Raji (cell line): ENCODE results near the gene GMCL2.
A peak's percentile ranks its signal among the peaks of the same experiment; 100 is the strongest.

Experiments used
- POLR2A ChIP-seq: IDR thresholded peaks from 2 replicates; pipeline ENCODE4 v1.6.1; 2011; ENCODE audit warnings: low read depth, low read length, control low read depth; ENCODE audit not compliant: insufficient read depth

GMCL2 gene

DNA sequence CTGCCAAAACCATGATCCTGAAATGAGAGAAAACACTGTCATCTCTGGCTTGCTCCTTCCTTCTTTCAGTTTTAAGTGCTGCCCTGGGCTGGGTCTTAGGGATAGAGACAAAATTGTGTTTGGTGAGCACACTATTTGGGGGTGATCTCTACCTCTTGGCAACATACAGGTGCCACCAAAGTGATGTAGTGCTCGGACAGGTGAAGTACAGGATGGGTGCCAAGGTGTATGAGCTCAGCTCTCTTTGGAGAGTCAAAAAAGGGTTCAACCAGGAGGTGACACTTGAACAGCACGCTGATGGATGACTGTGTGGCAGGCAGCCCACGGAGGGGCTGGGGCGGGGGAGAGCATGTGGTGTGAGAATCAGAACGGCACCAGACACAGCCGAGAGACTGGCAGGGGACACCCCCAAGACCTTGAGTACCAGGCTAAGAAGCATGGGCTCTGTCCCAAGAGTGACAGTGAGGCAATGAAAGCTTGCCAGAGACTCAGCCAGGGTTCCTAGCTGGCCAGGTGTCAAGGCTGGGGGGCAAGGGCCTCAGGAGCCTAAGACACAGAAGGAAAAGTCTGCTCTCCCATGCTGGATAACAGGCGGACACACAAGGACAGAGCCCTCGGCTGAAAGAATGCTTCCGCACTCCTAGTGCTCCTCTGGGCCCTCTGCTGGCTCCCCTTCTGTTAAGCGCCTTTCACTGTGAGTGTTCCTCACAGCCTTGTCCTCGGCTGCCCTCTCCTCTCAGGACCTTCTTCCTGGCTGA is 36.0 kb downstream of the GMCL2 start:
- TF ChIP-seq POLR2A, result peak; percentile 30; the same call in 1 of the 2 replicates

DNA sequence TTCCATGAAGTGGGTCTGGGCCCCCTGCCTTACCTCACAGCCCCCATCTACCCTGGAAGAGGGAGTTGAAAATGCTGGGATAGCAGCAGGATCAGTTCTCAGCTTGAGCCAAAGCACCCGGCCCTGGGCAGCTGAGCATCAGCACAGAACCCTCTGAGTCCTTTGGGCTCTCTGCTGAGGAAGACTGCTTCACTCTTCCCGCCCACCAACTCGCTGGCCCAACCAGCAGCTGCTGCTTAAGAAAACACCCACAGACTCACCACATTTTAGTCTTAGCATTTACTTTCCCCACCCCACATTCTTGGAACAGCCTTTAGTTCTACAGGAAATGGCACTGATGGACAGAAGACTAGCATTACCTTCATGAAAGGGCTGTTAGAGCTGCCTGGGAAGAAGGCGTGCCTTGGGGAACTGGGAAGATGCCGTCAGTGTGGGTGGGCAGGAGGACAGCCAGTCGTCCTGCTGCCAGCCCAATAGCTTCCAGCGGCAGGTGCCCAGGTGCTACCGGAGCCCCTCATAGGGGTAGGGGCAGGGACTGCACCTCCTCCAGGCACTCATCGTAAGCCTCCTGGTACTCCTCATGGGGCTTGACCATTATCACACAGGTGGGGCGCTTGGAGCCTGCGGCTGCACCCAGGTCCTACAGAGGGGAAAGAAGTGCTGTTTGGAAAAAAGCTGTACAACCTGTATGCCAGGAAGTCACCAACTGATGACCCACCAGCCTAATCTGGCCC is 37.8 kb downstream of the GMCL2 start:
- TF ChIP-seq POLR2A, result no peak

DNA sequence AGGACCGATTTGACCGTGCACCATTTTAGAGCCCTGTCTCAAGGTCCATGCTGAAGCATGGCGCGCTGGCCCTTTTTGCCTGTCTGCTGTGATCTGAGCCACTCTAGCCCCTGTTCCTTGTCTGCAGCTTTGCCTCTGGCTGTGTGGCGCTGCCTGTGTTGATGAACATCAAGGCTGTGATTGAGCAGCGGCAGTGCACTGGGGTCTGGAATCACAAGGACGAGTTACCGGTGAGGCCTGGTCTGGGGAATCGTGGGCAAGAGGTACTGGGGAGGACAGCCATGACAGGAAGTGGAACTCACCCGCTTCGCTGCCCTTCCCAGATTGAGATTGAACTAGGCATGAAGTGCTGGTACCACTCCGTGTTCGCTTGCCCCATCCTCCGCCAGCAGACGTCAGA is 39.8 kb downstream of the GMCL2 start:
- TF ChIP-seq POLR2A, result no peak

DNA sequence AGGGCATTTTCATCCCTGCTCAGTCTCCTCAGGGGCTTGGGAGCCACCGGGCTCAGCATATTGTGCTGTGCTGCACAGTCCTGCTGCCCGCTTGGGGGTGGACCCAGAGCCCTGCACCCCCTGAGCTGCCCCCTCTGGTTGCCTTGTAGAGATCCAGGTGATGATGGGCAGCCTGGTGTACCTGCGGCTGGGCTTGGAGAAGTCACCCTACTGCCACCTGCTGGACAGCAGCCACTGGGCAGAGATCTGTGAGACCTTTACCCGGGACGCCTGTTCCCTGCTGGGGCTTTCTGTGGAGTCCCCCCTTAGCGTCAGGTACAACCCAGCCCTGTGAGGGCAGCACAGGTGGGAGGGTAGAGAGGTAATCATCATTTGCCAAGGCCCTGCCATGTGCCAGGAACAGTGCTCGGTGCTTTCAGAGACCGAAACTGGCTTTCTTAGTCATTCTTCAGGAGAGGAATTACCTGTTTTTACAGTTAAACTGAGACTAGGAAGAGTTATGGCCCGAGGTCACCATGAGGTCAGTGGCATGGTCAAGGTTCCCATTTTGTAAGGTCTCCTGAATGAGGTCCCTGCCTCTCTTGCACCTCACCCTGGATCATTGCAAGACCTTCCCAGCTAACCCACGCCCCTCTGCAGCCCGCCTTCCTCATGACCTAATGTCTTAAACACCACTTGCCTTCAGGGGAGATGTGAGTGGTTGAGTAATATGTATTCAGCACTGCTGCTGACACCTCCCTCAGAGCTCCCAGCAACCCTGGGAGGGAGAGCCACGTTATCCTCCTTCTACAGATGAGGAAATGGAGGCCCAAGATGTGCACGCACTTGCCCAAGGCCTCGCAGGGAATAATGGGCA is 41.0 kb downstream of the GMCL2 start:
- TF ChIP-seq POLR2A, result 0 out of 2 replicates have a peak, but pooled peaks have one; percentile 31

DNA sequence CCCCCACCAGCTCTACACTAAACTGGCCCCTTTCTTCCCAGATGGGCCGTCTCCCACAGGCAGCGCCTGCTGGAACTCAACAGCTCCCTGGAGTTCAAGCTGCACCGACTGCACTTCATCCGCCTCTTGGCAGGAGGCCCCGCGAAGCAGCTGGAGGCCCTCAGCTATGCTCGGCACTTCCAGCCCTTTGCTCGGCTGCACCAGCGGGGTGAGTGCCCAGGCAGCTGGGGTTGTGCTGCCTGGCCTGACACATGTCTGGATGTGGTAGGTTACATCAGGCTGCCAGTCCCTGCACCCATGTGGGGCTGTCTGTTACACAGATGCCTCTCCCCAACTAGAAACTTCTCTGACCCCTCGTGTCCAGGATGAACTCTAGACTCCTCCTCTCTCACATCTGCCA is 43.3 kb downstream of the GMCL2 start:
- TF ChIP-seq POLR2A, result no peak

DNA sequence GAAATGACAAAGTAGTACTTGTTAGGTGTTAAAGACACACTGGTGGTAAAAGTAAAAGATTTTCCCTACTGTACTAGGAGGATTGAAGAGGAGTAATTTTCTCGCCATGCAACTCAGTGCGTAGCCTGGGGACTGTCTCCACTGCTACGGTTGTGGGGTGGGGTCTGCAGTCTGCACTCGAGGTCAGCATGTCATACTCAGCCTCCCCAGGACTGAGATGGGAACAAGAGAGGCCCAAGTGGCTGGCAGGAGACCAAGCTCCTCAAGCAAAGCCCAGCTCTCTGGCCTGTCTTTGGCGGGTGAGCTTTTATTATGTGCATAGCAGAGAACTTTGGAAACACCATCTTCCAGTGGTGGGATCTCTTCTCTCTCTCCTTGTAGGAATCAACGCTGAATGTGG is 43.9 kb downstream of the GMCL2 start:
- TF ChIP-seq POLR2A, result no peak

DNA sequence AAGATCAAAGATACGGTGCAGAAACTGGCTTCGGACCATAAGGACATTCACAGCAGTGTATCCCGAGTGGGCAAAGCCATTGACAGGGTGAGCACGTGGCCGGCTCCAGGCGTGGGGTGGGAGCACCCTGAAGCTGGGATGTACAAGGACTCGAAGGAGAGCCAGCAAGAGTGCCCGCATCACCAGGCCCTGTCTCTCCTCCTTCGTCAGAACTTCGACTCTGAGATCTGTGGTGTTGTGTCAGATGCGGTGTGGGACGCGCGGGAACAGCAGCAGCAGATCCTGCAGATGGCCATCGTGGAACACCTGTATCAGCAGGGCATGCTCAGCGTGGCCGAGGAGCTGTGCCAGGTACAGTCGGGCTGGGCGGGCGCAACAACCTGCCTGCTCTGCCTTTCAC is 44.5 kb downstream of the GMCL2 start:
- TF ChIP-seq POLR2A, result no peak

DNA sequence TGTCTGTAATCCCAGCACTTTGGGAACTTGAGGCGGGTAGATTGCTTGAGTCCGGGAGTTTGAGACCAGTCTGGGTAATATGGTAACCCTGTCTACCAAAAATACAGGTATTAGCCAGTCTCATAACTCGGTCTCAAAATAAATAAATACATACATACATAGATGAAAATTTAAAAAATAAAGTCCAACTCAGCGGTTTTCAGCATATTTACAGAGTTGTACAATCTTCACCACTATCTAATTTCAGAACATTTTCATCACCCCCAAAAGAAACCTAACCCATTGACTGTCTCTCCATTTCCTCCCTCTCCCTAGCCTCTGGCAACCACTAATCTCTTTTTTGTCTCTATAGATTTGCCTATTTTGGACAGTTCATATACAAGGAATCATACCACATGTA is 45.6 kb downstream of the GMCL2 start:
- no peak for TF ChIP-seq POLR2A

DNA sequence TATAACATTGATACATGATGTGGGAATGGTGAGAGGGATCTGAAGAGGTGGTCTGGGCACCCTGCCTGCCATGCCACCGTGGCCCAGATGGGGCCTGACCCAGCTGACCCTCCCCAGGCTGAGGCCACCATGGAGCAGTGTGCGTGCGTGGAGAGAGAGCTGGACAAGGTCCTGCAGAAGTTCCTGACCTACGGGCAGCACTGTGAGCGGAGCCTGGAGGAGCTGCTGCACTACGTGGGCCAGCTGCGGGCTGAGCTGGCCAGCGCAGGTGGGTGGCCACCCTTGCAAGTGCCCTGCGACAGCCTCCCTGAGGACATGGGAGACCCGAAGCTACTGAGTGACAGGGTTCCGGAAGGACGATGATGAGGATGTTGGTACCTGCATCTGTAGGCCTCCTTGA is 49.2 kb downstream of the GMCL2 start:
- no peak for TF ChIP-seq POLR2A

DNA sequence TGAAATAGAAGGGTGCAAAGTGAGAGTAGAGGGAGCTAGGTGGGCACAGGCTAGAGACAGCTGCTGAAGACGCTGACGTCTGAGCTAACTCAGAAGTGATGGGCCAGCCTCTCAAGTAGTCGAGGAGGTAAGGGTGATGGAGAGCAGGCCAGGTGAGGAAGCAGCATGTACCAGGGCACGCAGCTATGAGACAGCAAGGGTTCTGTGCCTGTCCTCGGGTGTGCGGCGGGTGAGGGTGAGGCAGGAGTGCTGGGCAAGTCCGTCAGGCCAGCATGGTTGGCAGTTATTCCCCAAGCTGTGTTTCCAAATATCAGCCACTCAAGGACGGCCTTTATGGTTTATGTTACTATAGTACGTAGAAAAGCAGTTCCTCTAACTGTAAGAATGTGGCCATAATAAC is 50.2 kb downstream of the GMCL2 start:
- TF ChIP-seq POLR2A, result no peak
